ENCODE data around the gene DLG2.
"Not testable (repeated sequence)": the region's sequence is repeated elsewhere in the genome, so short reads cannot be mapped to it uniquely, and the experiment has no call there.

The DLG2 gene

DNA sequence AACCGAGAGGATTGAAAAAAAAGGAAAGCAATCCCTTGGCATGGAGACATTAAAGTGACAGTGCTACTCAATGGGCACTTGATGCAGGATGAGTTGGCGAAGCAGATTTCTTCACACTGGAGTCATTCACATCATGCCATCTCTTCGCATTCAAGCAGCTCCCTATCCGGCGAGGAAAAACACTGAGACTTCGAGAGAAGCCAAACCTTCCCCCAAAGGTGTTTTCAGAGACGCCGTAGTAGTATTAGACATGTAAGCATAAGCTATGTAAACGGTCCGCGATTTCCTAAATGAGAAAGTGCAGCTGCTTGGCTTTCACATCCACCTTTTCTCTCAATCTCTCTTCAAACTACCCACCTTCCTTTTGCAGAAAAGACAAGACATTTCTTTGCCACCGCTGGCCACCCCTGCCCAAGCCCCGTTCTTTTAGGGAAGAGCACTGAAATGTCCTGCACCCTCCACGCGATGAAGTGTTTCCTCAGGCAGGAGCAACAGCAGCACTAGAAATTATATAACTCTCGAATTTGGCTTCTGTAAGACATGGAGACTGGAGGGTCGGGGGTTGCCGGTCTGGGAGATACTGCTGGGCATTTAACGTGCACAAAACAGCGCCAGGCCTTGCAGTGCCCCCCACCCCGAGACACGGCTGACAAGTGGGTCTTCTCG is at the start of gene DLG2:
DLG2 (minus strand) TSS at position 13 of the 666 bp plus-strand sequence.
- DNase-seq = no peak

DNA sequence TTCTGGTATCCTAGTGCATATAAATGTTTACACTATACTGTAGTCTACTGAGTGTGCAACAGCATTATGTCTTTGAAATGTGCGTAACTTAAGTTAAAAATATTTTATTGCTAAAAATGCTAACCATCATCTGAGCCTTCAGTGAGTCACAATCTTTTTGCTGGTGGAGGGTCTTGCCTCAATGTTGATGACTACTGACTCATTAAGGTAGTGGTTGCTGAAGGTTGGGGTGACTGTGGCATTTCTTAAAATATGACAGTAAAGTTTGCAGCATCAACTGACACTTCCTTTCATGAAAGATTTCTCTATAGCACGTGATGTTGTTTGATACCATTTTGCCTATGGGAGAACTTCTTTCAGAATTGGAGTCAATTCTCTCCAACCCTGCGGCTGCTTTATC is 46.2 kb upstream of the DLG2 start:
- no peak for DNase-seq

DNA sequence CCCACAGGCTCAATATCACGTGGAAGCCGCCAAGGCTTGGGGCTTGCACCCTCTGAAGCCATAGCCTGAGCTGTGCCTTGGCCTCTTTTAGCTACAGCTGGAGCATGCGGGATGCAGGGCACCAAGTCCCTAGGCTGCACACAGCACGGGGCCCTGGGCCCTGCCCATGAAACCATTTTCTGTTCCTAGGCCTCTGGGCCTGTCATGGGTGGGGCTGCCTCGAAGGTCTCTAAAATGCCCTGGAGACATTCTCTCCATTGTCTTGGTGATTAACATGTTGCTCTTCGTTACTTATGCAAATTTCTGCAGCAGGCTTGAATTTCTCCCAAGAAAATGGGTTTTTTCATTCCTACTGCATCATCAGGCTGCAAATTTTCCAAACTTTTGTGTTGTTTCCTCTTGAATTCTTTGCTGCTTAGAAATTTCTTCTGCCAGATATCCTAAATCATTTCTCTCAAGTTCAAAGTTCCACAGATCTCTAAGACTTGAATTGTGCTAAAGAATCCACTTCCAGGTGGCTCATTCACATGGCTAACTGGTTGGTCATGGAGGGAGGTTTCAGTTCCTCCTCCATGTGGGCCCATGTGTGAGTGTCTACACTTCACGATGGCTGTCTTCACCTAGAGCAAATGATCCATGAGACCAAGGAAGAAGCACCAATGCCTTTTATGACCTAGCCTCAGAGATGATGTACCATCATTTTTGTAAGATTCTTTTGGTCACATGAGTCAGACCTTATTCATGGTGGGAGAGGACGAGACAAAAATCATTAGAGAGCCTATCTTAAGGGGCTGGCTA is 45.2 kb upstream of the DLG2 start:
- no peak for DNase-seq

DNA sequence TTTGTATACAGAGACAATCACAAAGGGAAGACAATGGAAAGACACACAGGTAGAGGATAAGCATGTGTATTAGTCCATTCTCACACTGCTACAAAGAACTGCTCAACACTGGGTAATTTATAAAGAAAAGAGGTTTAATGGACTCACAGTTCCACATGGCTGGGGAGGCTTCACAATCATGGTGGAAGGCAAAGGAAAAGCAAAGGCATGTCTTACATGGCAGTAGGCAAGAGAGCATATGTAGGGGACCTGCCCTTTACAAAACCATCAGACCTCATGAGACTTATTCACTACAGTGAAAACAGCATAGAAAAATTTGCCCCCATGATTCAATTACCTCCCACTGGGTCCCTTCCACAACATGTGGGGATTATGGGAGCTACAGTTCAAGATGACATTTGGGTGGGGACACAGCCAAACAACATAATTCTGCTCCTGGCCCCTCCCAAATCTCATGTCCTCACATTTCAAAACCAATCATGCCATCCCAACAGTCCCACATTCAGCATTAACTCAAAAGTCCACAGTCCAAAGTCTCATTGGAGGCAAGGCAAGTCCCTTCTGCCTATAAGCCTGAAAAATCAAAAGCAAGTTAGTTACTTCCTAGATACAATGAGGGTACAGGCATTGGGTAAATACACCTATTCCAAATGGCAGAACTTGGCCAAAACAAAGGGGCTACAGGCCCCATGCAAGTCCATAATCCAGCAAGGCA is 44.0 kb upstream of the DLG2 start:
- not testable (repeated sequence) for DNase-seq

DNA sequence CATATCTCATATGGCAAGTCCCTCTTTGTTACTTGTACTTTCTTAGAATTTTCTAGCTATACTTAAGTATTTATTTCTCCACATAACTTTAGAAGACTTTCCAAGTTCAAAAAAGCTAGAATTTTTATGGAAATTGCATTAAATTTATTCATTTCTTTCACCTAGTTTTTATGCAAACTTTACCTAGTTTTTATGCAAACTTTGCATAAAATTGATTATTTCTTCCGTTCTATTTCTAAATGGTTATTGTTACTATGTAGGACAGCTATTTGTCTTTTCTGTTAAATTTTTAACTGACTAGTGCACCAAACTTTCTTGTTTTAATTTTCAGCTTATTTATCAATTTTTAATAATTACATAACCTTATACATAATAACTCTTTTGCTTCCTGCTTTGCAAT is 41.0 kb upstream of the DLG2 start:
- no peak for DNase-seq

DNA sequence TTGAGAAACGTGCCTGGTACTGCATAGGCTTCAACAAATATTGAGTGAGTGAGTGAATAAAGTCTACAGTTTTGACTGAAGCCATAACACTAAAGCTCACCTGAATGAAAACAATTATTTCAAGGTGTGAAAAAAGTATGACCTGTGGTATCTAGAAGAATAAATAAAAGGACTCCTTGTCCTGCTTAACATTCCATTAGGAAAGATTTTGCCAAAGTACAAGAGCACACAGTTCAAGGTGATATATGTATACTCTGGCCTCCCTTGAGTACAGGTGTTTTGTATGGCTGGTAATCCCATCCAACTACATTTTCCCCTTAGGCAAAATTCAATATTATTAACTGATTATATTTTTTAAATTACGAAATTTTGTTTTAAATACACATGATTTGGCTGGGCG is 39.5 kb upstream of the DLG2 start:
- DNase-seq = no peak

DNA sequence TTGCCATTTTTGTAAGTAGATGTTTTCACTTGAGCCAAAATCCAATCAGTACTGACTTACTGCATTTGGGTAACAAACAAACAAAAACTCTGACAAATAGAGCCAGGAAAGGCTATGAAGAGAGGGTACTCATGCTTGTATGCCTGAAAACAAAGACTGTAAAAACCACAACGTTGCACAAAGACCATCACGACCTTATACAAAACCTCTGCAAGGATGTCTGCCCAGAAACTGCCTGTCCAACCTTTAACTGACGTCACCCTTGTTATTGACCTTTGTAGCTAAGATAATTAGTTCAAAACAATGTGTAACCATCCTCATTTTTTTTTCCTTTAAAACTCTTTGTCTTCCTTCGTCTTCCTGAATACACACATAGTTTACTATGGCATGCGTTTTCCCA is 38.6 kb upstream of the DLG2 start:
- DNase-seq = no peak

DNA sequence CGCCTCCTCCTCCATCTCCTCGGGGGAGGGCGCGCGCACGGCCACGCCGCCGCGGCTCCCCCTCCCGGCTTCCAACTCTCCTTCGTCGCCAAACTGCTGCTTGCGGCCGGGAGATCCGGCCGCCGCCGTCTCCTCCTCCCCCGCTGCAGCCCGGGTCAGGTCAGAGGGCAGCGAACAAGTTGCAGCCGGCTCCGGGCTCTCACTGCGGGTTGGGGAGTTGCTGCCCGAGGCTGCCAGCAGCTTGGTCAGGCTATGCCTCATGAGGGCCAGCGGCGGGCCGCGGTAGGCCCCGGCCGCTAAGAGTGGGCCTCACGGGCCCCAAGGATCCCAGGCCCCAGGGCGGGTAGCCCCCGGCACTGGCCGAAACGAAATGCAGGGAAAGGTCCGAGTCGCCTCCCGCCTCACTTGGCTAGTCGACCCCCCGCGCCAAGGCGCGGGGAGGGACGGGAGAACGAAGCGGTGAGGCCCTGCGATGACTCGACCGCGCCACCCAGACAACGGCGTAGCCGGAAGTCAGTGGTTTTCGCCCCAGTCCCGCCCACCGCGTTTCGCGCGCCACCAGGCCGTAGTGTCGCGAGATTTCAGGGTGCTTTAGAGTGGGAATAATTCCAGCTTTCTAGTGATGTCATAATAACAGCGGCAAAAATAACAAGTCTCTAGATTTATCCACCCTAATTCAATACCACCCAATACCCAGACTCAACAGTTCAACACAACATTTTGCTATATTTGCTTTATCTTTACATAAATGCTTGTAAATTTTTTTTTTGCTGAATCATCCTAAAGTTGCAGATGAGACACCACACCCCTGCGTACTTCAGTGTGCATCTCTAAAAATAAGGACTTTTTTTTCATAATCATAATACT is 37.7 kb upstream of the DLG2 start, which contains the start of gene CREBZF:
CREBZF (minus strand) TSS at position 515 of the 867 bp plus-strand sequence; CDS start at position 261, 254 bp downstream.
- DNase-seq = peak; percentile 87

DNA sequence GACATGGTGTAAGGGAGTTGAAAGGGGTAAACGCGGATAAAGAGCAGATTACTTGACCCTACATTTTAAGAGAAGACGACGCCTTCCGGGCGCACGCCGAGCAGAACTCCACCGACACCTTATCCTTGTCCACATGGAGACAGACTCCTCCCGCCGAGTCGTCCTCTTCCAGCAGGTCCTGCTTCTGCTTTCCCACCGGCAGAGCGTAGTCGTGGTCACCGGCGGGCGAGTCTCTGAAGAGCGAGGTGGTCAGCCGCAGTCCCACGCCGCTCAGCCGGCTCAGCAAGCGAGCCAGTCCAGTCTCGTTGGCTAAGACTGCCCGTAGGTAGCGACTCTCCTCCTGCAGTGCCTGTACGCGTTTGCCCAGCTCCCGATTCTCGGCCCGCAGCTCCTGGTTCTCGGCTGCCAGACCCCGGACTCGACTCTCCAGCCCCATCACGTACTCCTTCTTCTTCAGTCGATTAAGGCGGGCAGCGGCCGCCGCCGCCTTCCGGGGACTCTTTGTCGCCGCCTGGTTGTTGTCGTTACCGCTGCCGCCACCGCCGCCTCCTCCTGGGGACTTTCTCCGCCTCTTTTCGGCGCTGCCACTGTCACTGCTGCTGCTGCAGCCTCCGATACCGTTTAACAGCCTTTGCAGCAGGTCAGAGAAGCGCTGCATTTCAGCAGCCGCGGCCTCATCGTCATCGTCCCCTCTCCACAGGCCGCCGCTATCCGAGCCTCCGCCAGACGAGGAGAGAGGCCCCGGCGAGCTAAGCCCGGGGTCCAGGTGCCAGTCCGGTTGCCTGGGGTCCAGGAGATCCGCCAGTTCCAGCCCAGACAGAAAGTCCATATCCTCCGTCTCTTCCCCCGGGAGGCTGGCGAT is 36.8 kb upstream of the DLG2 start:
- DNase-seq = peak; percentile 16

DNA sequence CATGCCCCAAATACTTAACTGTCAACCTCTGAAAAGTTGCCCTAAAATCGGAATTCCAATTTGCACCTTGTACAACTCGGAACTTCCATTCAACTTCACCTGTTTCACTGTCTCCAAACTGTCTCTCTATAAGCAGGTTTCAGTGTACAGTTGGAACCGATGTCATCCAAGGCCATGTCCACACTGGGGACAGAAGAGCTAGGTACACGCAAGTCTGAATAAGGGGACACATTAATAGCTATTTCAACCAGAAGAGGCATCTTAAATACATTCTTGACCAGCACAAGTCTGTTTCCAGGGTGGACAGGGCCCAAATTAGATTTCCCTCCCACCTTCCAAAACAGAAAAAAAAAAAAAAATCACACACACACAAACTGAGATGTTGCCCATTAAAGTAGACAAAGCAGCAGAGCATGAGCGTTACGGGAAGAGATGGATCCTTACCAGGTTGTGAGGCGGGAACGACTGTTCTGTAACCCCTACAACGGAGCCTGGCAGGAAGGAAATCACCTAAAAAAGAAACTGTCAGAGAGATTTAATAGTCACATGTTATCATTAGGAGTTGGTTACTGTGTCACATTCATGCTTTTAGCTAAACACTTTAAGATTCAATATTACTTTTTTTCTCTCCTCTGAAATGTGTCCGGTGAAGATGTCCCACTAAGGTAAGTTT is 36.1 kb upstream of the DLG2 start:
- no peak for DNase-seq

DNA sequence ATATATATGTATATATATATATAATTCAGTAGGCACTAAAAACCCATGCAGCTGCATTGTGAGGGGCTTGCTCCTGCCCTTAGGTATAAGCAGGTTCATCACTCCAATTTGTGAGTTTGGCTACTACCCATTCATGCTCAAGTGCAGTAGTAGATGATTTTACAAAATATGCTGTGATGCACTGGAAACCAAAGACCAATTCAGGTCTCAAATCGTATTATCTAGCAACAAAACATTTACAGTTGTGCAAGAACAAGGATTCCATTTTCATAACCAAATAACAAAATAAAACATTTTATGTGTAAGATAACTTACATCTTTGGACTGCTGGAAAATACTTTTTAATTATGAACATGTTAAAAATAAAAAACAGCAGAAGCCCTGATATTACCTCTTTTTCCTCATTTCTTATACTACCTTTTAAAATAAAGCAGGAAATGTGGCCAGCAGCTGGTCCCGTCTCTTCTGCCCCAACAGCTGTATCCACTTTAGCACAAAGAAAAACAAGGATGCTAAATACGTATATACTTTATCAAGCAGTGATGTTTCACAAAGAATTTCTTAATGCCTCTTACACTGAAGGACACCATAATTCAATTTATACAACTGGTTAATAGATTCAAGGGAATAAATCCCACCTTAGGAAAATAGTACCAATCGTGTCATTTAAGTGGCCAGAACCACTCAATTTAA is 35.0 kb upstream of the DLG2 start:
- no peak for DNase-seq

DNA sequence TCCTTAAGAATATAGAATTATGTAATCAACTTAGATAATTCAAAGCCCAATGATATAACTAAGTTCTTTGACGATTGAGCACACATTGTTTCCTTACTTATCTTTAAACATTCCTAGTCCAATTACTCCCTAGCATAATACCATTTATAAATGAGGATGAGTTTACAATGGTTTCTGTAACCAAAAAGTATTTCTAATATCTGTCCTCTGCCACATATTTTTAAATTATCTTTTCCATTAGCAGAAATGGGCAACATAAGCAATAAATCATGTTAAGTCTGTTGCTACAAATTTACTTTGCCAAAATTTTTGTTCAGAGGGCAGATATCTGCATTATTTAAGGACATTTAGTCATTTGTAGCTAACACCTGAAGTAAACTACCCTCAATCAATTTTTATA is 31.0 kb upstream of the DLG2 start:
- no peak for DNase-seq

DNA sequence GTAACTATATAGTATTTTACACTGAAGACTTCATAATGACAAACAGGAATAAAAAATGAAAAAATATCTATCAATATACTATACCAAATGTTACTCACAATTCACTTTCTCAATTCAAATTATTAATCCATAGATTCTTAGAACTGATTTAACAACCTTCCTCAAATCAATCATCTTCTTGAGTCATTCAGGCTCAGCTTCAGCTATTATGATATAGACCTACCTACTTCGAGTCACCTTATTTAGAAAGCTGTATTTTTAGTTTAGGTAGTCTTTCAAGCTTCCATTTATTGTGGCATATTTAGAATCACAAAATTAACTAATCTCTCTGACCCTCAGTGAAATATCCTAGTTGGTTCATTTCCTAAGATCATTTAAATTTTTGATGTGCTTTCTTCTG is 29.6 kb upstream of the DLG2 start:
- DNase-seq = no peak

DNA sequence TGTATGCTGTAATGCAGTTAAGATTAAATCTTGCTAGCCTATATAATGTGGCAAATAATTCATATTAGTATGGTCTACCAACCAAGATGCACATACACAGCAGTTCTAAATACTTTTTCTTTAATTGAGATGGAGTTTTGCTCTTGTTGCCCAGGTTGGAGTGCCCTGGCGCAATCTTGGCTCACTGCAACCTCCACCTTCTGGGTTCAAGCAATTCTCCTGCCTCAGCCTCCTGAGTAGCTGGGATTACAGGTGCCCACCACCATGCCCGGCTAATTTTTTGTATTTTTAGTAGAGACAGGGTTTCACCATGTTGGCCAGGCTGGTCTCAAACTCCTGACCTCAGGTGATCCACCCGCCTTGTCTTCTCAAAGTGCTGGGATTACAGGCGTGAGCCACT is 27.2 kb upstream of the DLG2 start:
- not testable (repeated sequence) for DNase-seq

DNA sequence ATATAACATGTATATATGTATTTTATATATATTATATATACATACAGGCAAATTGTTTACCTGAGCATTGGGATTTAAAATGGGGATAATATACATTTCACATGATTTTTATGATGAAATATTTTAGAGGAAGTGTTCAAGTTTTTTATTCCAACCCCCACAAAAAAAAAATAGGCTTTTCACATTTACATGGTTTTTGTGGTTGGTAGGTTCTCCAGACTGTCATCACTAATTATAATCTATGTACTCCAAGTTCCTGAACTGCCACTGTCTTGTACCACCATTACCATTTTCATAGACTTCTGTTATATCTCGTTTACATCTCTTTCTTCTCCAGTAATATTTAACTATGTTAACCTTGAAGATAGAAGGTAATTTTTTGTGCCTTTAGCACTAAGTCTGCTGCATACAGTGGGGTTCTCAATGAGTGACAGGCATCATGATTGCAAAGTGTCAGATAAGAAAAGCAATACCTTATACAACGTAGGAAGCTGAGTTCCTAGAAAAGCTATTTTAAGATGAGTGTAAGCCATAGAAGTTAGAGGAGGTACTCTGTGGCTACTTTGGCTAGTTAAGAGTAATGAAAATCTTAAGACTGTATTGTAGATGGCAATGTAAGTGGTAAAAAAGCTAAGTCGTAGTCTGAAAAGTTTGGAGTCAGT is 25.8 kb upstream of the DLG2 start:
- no peak for DNase-seq

DNA sequence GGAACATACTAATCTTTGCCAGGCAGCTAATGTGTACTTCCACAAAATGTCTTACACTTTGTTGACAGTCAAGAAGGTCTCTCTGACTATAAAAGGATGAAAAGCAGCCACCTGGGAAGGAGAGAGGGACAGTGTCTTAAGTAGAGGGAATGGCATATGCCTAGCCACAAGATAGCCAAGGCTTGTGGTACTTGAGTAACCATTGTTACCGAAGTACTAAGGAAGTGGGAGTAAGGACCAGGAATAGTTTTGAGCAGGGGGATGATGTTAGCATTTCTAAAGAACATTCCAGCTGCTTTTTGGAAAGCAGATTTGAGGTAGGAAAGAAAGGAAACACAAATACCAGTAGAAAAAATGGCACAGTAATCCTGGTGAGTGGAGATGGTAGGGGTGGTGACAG is 24.0 kb upstream of the DLG2 start:
- DNase-seq = no peak

DNA sequence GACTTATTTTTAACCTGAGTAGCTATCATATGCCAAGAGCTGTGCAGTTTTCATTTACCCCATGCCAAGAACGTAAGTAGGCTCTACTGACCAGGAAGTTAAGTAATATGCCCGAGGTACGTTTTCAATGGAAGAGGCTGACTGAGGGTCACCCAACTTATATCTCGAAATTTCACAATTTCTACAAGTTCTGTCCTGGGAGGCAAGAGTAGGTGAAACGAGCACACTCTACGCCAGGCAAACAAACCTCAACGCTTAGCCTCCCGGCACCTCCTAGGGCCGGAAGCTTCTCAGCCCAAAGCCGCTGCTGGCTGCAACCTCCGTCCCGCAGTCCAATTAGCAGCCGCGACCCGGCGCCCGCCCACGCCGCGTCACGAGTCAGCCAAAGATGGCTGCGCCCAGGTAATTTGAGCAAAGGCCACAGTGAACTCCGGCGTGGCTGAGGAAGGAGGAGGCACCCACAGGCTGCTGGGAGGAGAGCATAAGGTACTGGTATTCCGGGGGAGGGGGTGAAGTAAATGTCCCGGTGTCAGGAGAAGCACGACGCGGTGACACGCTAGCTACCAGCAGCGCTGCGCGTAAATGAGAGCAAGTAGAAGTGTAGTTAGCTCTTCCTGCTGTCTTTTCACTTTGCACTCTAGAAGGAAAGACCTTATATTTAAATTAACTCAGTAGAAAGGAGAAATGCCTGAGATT is 20.6 kb upstream of the DLG2 start, which contains the start of gene TMEM126A:
TMEM126A (plus strand) TSS at position 364 of the 696 bp plus-strand sequence. CDS start 2,289 bp downstream, outside the sequence.
- DNase-seq = peak; percentile 89

DNA sequence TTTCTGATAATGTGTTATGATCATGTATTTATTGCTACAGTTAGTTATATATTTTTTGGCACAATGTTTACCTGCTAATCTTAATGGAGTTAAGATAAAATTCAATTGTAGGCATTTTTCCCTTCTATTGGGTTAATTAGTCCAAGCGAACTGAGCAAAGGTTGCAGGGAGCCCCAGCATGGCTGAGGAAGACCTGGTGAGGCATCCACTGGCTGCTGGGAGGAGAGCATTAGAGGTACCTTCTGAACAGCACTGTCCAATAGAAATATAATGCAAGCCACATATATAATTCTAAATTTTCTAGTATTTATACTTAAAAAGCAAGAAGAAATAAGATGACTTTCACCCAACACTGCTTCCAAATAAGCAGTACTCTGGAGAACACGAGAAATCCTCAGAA is 19.9 kb upstream of the DLG2 start:
- DNase-seq = no peak

DNA sequence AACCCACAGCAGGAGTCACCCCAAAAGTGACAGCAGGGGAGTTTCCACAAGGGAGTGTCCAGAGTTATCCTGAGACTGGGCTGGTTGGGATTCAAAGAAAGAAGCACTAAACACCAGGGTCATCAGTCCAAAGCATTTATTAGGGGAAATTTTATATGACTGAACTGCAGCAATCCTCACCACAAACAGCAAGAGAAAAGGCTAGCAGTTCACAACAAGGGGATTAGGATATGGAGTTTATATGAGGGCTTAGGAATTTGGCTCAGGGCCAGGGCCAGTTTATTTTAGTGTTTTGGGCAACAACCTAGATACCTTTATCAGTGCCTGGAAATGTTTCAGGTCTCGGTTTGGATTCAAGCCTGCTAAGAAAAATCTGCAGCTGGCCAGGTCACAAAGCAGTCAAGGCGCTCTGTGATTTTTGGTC is 16.1 kb upstream of the DLG2 start:
- no peak for DNase-seq

Measured in NCI-H2107 (cell line).